Body of pancreas (tissue), 4 donors: ENCODE results near the gene ZMYND11.

Experiments used
- POLR2A ChIP-seq, 3 donors: fragments of 450-650 bp; IDR thresholded peaks; one replicate each; pipeline ENCODE4 v1.6.1; 2016; ENCODE audit warnings: antibody characterized with exemption in 3 of 3, mild to moderate bottlenecking in 2 of 3
- TF ChIP-seq, protein P1 (sequence below), 7 experiments: fragments of 450-650 bp in 4 of 7; fragments of 200-600 bp in 3 of 7; sonication (generic) in 3 of 7; IDR thresholded peaks; one replicate each; pipeline ENCODE4 v1.5.1; 2016 to 2019; ENCODE audit warnings: antibody characterized with exemption in 7 of 7

DNA sequence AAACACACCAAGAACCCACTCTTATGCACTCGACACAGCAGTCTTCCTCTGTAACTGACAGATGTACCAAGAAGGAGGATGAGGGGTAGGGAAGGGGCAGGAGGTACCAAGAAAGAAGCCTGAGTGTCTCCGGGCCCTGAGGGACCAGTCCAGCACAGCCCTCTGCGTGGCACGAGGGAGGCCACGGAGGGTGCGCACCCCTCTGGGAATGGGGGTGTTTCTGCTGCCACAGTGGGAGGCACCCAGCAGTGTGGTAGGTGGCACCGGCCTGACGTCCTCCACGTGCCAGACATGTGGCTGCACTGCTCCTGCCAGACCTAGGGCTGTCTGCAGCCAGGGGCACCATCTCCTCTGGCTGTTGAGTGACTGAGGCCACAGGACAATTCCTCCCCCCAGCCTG is 154.3 kb downstream of the ZMYND11 start:
- TF ChIP-seq, protein P1, sequence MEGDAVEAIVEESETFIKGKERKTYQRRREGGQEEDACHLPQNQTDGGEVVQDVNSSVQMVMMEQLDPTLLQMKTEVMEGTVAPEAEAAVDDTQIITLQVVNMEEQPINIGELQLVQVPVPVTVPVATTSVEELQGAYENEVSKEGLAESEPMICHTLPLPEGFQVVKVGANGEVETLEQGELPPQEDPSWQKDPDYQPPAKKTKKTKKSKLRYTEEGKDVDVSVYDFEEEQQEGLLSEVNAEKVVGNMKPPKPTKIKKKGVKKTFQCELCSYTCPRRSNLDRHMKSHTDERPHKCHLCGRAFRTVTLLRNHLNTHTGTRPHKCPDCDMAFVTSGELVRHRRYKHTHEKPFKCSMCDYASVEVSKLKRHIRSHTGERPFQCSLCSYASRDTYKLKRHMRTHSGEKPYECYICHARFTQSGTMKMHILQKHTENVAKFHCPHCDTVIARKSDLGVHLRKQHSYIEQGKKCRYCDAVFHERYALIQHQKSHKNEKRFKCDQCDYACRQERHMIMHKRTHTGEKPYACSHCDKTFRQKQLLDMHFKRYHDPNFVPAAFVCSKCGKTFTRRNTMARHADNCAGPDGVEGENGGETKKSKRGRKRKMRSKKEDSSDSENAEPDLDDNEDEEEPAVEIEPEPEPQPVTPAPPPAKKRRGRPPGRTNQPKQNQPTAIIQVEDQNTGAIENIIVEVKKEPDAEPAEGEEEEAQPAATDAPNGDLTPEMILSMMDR (IDR thresholded peaks at IDR 0.05): no peak
- TF ChIP-seq POLR2A (IDR thresholded peaks at IDR 0.05): no peak
